IMR-90 (cell line): ENCODE data around the gene LUC7L3. TPM values are rescaled to one million over a fixed set of nuclear protein-coding genes. Genes with fewer than 3 reads are reported as not detected.

Source experiments
- ATAC-seq: fragments of 200-7000 bp; cut with Tn5 transposase; 2 replicates; pipeline ENCODE4 v1.9.1; 2020; ENCODE audit warnings: low read depth, mild to moderate bottlenecking, moderate library complexity
- BruUV-seq: library from RNA; stranded (reverse); fragments of 400-500 nt; replicated peaks from 2 replicates; lab custom pipeline; 2021; lab: Mats Ljungman, UMichigan
- CTCF ChIA-PET: fragments of 300-600 bp; formaldehyde crosslinking; extraction: SDS; loops from one replicate; lab custom pipeline; 2021; ENCODE audit warnings: antibody characterized with exemption; lab: Yijun Ruan, JAX
- POLR2A ChIA-PET: fragments of 300-600 bp; sonication (Branson Sonifier 250); formaldehyde crosslinking; loops from one replicate; lab custom pipeline; 2022; ENCODE audit warnings: antibody characterized with exemption; ENCODE audit not compliant: unreplicated experiment; lab: Charles Lee
- DNase-seq: peaks from one replicate; pipeline ENCODE4 v3.0.0; 2013
- H2AFZ ChIP-seq: replicated peaks from 2 replicates; pipeline ENCODE3; 2013; ENCODE audit warnings: low read length, mild to moderate bottlenecking; ENCODE audit not compliant: poor library complexity
- H2AK5ac ChIP-seq: 2 replicates; pipeline ENCODE4 v1.6.1; 2013; ENCODE audit warnings: low read depth, low read length, inconsistent platforms
- H2AK9ac ChIP-seq: replicated peaks from 2 replicates; pipeline ENCODE3; 2013; ENCODE audit warnings: mild to moderate bottlenecking, low read depth, low read length, moderate library complexity; ENCODE audit not compliant: poor library complexity
- H2BK120ac ChIP-seq: 2 replicates; pipeline ENCODE4 v1.6.1; 2013; ENCODE audit warnings: low read depth, low read length, inconsistent platforms
- H2BK15ac ChIP-seq: 3 replicates; pipeline ENCODE4 v1.6.1; 2013; ENCODE audit warnings: low read depth, low read length, inconsistent platforms
- H2BK20ac ChIP-seq: 2 replicates; pipeline ENCODE4 v1.6.1; 2013; ENCODE audit warnings: low read depth, mild to moderate bottlenecking, inconsistent platforms, low read length, moderate library complexity
- H2BK5ac ChIP-seq: 2 replicates; pipeline ENCODE4 v1.6.1; 2013; ENCODE audit warnings: mild to moderate bottlenecking, low read depth, low read length, inconsistent platforms; ENCODE audit not compliant: poor library complexity, severe bottlenecking
- H3K14ac ChIP-seq: replicated peaks from 2 replicates; pipeline ENCODE4 v1.6.1; 2013; ENCODE audit warnings: low read depth, low read length, inconsistent platforms
- H3K18ac ChIP-seq: 2 replicates; pipeline ENCODE4 v1.6.1; 2013; ENCODE audit warnings: low read depth, low read length, control low read depth
- H3K23ac ChIP-seq: 2 replicates; pipeline ENCODE4 v1.6.1; 2013; ENCODE audit warnings: low read depth, low read length, inconsistent platforms
- H3K27ac ChIP-seq: 2 replicates; pipeline ENCODE4 v1.5.1; 2013; ENCODE audit warnings: mild to moderate bottlenecking, control low read depth, low read length; ENCODE audit not compliant: insufficient read depth
- H3K27me3 ChIP-seq: 2 replicates; pipeline ENCODE4 v1.6.1; 2013; ENCODE audit warnings: low read length; ENCODE audit not compliant: control insufficient read depth, insufficient read depth
- H3K36me3 ChIP-seq: 2 replicates; pipeline ENCODE4 v1.6.1; 2013; ENCODE audit warnings: low read length, mixed read lengths; ENCODE audit not compliant: control insufficient read depth, insufficient read depth
- H3K4ac ChIP-seq: 2 replicates; pipeline ENCODE4 v1.6.1; 2013; ENCODE audit warnings: low read depth, low read length, inconsistent platforms
- H3K4me1 ChIP-seq: 2 replicates; pipeline ENCODE4 v1.6.1; 2013; ENCODE audit warnings: low read length, mixed read lengths; ENCODE audit not compliant: control insufficient read depth, insufficient read depth
- H3K4me2 ChIP-seq: 2 replicates; pipeline ENCODE4 v1.6.1; 2013; ENCODE audit warnings: low read depth, mild to moderate bottlenecking, control low read depth, low read length, moderate library complexity
- H3K4me3 ChIP-seq: 2 replicates; pipeline ENCODE4 v1.5.1; 2013; ENCODE audit warnings: low read depth, mild to moderate bottlenecking, control low read depth, low read length, moderate library complexity; ENCODE audit not compliant: insufficient read depth
- H3K56ac ChIP-seq: 2 replicates; pipeline ENCODE4 v1.6.1; 2013; ENCODE audit warnings: low read length, inconsistent platforms; ENCODE audit not compliant: insufficient read depth; ENCODE audit errors: extremely low read depth
- H3K79me1 ChIP-seq, 2 experiments: 2 replicates each; pipeline ENCODE4 v1.6.1; 2013; ENCODE audit warnings: low read length in 2 of 2, inconsistent platforms in 1 of 2, low read depth in 1 of 2
- H3K9ac ChIP-seq: 2 replicates; pipeline ENCODE4 v1.6.1; 2013; ENCODE audit warnings: low read depth, low read length, control low read depth
- H3K9me1 ChIP-seq: 2 replicates; pipeline ENCODE4 v1.6.1; 2013; ENCODE audit warnings: low read length, inconsistent platforms; ENCODE audit not compliant: insufficient read depth
- H3K9me3 ChIP-seq: 2 replicates; pipeline ENCODE4 v1.6.1; 2013; ENCODE audit warnings: low read length; ENCODE audit not compliant: control insufficient read depth, insufficient read depth
- H4K20me1 ChIP-seq: 2 replicates; pipeline ENCODE4 v1.6.1; 2013; ENCODE audit warnings: low read length, inconsistent platforms; ENCODE audit not compliant: insufficient read depth
- H4K5ac ChIP-seq: 2 replicates; pipeline ENCODE4 v1.6.1; 2013; ENCODE audit warnings: mild to moderate bottlenecking, low read depth, low read length, control low read depth
- H4K8ac ChIP-seq, 2 experiments: 2 replicates each; pipeline ENCODE4 v1.6.1; 2013; ENCODE audit warnings: low read depth in 2 of 2, low read length in 2 of 2, control low read depth in 1 of 2, inconsistent platforms in 1 of 2
- H4K91ac ChIP-seq: 2 replicates; pipeline ENCODE4 v1.6.1; 2013; ENCODE audit warnings: low read depth, low read length, inconsistent platforms; ENCODE audit not compliant: insufficient read depth
- BHLHE40 ChIP-seq: fragments of 150-350 bp; IDR thresholded peaks from 2 replicates; pipeline ENCODE4 v1.6.1; 2016; ENCODE audit warnings: mild to moderate bottlenecking, low read depth, low read length
- CEBPB ChIP-seq: IDR thresholded peaks from 2 replicates; pipeline ENCODE4 v1.6.1; 2012; ENCODE audit warnings: low read depth, low read length, improper control_type of control experiment
- FOS ChIP-seq: fragments of 150-350 bp; IDR thresholded peaks from 2 replicates; pipeline ENCODE4 v1.6.1; 2016; ENCODE audit warnings: low read depth, low read length
- MAFK ChIP-seq: IDR thresholded peaks from 2 replicates; pipeline ENCODE4 v1.6.1; 2012; ENCODE audit warnings: low read depth, low read length, improper control_type of control experiment
- MXI1 ChIP-seq: IDR thresholded peaks from 2 replicates; pipeline ENCODE4 v1.6.1; 2012; ENCODE audit warnings: low read depth, mild to moderate bottlenecking, low read length, moderate library complexity, borderline replicate concordance
- POLR2A ChIP-seq: IDR thresholded peaks from 2 replicates; pipeline ENCODE4 v1.6.1; 2012; ENCODE audit warnings: mild to moderate bottlenecking, low read depth, low read length
- RAD21 ChIP-seq: IDR thresholded peaks from 2 replicates; pipeline ENCODE4 v1.6.1; 2012; ENCODE audit warnings: low read length, improper control_type of control experiment
- RFX5 ChIP-seq: IDR thresholded peaks from 2 replicates; pipeline ENCODE4 v1.8.0; 2012; ENCODE audit warnings: low read depth, mild to moderate bottlenecking, low read length, moderate library complexity
- WGBS, 2 experiments: methylation state at CpG; one replicate each; pipeline versions ENCODE4 v1.1.5 to v1.1.7; 2013; ENCODE audit warnings: missing lambda C conversion rate in 2 of 2; ENCODE audit not compliant: insufficient read length in 1 of 2; ENCODE audit errors: extremely low coverage in 2 of 2; 5-methylcytosine and 5-hydroxymethylcytosine counted together
- dilution Hi-C: fragments of 300-500 bp; cut with HindIII; formaldehyde crosslinking; loops from one replicate; pipeline ENCODE4 v1.14.3; 2018; ENCODE audit warnings: low sequenced_read_pairs; ENCODE audit not compliant: unreplicated experiment
- in situ Hi-C: fragments of 300-500 bp; cut with MboI; formaldehyde crosslinking; loops from 3 replicates; pipeline ENCODE4 v1.14.3; 2019; ENCODE audit warnings: low sequenced_read_pairs, inconsistent platforms, mixed read lengths
- intact Hi-C: fragments of 100-400 bp; cut with micrococcal nuclease; formaldehyde crosslinking; loops from 2 replicates; pipeline ENCODE4 v1.10.0; 2022
- polyA plus RNA-seq, 3 experiments: library from polyadenylated mRNA; depleted of rRNA; stranded (reverse); fragments of >200 nt; gene quantifications; 2 replicates each; pipeline ENCODE4 v1.2.3, GENCODE V29; 2012; ENCODE audit warnings: low replicate concordance in 1 of 3
- total RNA-seq: library from RNA; depleted of rRNA; stranded (reverse); fragments of >200 nt; gene quantifications from 2 replicates; pipeline ENCODE4 v1.2.3, GENCODE V29; 2012
- TF ChIP-seq, protein P1 (sequence below): fragments of 150-350 bp; IDR thresholded peaks from 2 replicates; pipeline ENCODE4 v1.6.1; 2016; ENCODE audit warnings: low read depth, mild to moderate bottlenecking, low read length, moderate library complexity, borderline replicate concordance
- TF ChIP-seq, protein P2 (sequence below): fragments of 150-350 bp; IDR thresholded peaks from 2 replicates; pipeline ENCODE4 v1.6.1; 2017; ENCODE audit warnings: mild to moderate bottlenecking, antibody characterized with exemption, low read length, low read depth
- TF ChIP-seq, protein P3 (sequence below): conservative IDR thresholded peaks from 2 replicates; pipeline ENCODE4 v1.5.1; 2012; ENCODE audit warnings: mild to moderate bottlenecking, low read depth, low read length, improper control_type of control experiment

The LUC7L3 gene
- total and polyA plus RNA-seq, 2 of the 4 experiments (the other 2 are of a cell fraction): 17.7 to 44.7 TPM

DNA sequence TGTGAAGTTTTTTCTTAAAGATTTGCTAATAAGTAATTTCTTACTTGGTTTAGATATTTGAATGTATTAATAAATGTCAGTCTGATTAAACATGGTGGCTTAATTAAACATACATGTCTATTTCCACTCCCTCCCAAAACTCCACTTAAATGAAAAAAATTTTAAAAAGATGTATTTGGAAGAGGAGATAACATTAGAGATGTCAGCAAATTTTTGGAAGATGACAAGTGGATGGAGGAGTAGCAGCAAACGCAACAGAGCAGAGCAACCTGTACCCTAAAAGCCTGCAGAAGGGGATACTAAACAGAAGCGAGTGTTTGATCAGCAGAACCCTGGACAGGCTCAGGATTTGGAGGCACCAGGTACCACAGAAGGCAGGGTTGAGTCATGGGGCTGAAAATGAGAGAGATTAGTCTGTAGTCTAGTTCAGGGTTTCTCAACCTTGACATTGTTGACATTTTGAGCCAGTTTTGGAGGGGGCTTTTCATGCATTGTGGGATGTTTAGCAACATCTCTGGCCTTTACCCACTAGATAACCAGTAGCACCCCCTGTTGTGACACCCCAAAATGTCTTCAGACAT lies 17.8 kb downstream of the LUC7L3 start:
- ATAC-seq (no peak), DNase-seq (no peak)
- H3K4me1 ChIP-seq: peaks cover 3% of the 10 kb centered on the region; the same call in 1 of the 2 replicates
- H3K79me1 ChIP-seq: peaks cover 33 to 60% of the 10 kb centered on the region in 2 experiments
- H2BK20ac ChIP-seq: no peak overlapping the region
- no peak overlapping the region for H4K91ac ChIP-seq
- no TSS peak for BruUV-seq
- no peak overlapping the region for H3K27ac ChIP-seq
- no peaks in the 10 kb centered on the region for H3K9me3 ChIP-seq
- H3K4me3 ChIP-seq: no peak overlapping the region
- H3K14ac ChIP-seq: no peak overlapping the region
- no peak overlapping the region for H4K5ac ChIP-seq
- no peaks in the 10 kb centered on the region for H3K27me3 ChIP-seq
- H2BK5ac ChIP-seq: no peak overlapping the region
- intact Hi-C loops: no loop called here
- 100% methylated on average over 2 of the region's 2 CpGs; no CpG with 5 or more reads in 1 of the 2 experiments for WGBS, 2 experiments
- peaks cover 17% of the 10 kb centered on the region for H3K36me3 ChIP-seq
- ChIA-PET CTCF (no interaction called here), POLR2A (no interaction called here)
- H4K8ac ChIP-seq: no peak overlapping the region
- in situ Hi-C loops: no loop called here
- peaks cover 59% of the 10 kb centered on the region for H4K20me1 ChIP-seq
- H3K23ac ChIP-seq: no peak overlapping the region
- H3K9me1 ChIP-seq: peaks cover 11% of the 10 kb centered on the region
- no peak overlapping the region for H2BK120ac ChIP-seq
- dilution Hi-C loops: no loop called here
- H2AFZ ChIP-seq: no peak overlapping the region
- H3K56ac ChIP-seq: no peak overlapping the region
- H3K4ac ChIP-seq: no peak overlapping the region
- no peak overlapping the region for H2BK15ac ChIP-seq
- H3K18ac ChIP-seq: no peak overlapping the region
- TF ChIP-seq, protein P1, sequence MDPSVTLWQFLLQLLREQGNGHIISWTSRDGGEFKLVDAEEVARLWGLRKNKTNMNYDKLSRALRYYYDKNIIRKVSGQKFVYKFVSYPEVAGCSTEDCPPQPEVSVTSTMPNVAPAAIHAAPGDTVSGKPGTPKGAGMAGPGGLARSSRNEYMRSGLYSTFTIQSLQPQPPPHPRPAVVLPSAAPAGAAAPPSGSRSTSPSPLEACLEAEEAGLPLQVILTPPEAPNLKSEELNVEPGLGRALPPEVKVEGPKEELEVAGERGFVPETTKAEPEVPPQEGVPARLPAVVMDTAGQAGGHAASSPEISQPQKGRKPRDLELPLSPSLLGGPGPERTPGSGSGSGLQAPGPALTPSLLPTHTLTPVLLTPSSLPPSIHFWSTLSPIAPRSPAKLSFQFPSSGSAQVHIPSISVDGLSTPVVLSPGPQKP: no peak
- TF ChIP-seq POLR2A (no peak), MAFK (no peak), FOS (no peak), CEBPB (no peak), RFX5 (no peak), RAD21 (no peak), BHLHE40 (no peak), MXI1 (no peak)
- TF ChIP-seq, protein P2, sequence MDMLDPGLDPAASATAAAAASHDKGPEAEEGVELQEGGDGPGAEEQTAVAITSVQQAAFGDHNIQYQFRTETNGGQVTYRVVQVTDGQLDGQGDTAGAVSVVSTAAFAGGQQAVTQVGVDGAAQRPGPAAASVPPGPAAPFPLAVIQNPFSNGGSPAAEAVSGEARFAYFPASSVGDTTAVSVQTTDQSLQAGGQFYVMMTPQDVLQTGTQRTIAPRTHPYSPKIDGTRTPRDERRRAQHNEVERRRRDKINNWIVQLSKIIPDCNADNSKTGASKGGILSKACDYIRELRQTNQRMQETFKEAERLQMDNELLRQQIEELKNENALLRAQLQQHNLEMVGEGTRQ: no peak
- TF ChIP-seq, protein P3, sequence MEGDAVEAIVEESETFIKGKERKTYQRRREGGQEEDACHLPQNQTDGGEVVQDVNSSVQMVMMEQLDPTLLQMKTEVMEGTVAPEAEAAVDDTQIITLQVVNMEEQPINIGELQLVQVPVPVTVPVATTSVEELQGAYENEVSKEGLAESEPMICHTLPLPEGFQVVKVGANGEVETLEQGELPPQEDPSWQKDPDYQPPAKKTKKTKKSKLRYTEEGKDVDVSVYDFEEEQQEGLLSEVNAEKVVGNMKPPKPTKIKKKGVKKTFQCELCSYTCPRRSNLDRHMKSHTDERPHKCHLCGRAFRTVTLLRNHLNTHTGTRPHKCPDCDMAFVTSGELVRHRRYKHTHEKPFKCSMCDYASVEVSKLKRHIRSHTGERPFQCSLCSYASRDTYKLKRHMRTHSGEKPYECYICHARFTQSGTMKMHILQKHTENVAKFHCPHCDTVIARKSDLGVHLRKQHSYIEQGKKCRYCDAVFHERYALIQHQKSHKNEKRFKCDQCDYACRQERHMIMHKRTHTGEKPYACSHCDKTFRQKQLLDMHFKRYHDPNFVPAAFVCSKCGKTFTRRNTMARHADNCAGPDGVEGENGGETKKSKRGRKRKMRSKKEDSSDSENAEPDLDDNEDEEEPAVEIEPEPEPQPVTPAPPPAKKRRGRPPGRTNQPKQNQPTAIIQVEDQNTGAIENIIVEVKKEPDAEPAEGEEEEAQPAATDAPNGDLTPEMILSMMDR: no peak
- H2AK5ac ChIP-seq: no peak overlapping the region
- no peak overlapping the region for H2AK9ac ChIP-seq
- no peak overlapping the region for H3K9ac ChIP-seq
- H3K4me2 ChIP-seq: no peak overlapping the region
